HepG2 (cell line): ENCODE measurements around the gene HOXC10. TPM values are rescaled to one million over a fixed set of nuclear protein-coding genes. Genes with fewer than 3 reads are reported as not detected.

Experiments
- ADNP ChIP-seq: sonication (generic); formaldehyde crosslinking; IDR thresholded peaks from 2 replicates; pipeline ENCODE4 v1.4.0; 2020; ENCODE audit warnings: missing genetic modification reagents
- BCL6 ChIP-seq: IDR thresholded peaks from 2 replicates; pipeline ENCODE4 v1.6.1; 2016; ENCODE audit warnings: missing genetic modification reagents, missing compliant biosample characterization
- CEBPZ ChIP-seq: IDR thresholded peaks from 2 replicates; pipeline ENCODE4 v1.6.1; 2012; ENCODE audit warnings: low read length, improper control_type of control experiment
- HNRNPUL1 ChIP-seq: fragments of 200-400 bp; formaldehyde crosslinking; IDR thresholded peaks from 2 replicates; pipeline ENCODE4 v1.6.1; 2017; ENCODE audit warnings: low read depth, mild to moderate bottlenecking, low read length, moderate library complexity
- KDM1A ChIP-seq: IDR thresholded peaks from 2 replicates; pipeline ENCODE4 v1.6.1; 2016; ENCODE audit warnings: missing compliant biosample characterization
- MAX ChIP-seq: IDR thresholded peaks from 2 replicates; pipeline ENCODE4 v1.6.1; 2012; ENCODE audit warnings: inconsistent platforms
- NCOA2 ChIP-seq: sonication (generic); formaldehyde crosslinking; IDR thresholded peaks from 2 replicates; pipeline ENCODE4 v1.8.0; 2022; ENCODE audit warnings: inconsistent platforms
- NFRKB ChIP-seq: fragments of 450-650 bp; IDR thresholded peaks from 2 replicates; pipeline ENCODE4 v1.6.1; 2017
- NR2F6 ChIP-seq, 2 experiments: IDR thresholded peaks; 2 replicates each; pipeline ENCODE4 v1.6.1; 2016; ENCODE audit warnings: antibody characterized with exemption in 1 of 2, mild to moderate bottlenecking in 1 of 2
- NR3C1 ChIP-seq: sonication (generic); formaldehyde crosslinking; IDR thresholded peaks from 2 replicates; pipeline ENCODE4 v1.4.0; 2020; ENCODE audit warnings: missing genetic modification reagents
- POLR2AphosphoS5 ChIP-seq: IDR thresholded peaks from 2 replicates; pipeline ENCODE4 v1.6.1; 2012; ENCODE audit warnings: low read depth, low read length
- REXO4 ChIP-seq: sonication (generic); formaldehyde crosslinking; IDR thresholded peaks from 2 replicates; pipeline ENCODE4 v1.8.0; 2022; ENCODE audit warnings: missing genetic modification reagents, mild to moderate bottlenecking, borderline replicate concordance
- SKIL ChIP-seq: sonication (generic); formaldehyde crosslinking; IDR thresholded peaks from 2 replicates; pipeline ENCODE4 v1.8.0; 2022; ENCODE audit warnings: missing genetic modification reagents, mild to moderate bottlenecking, moderate library complexity, borderline replicate concordance
- SNAI1 ChIP-seq: sonication (generic); formaldehyde crosslinking; IDR thresholded peaks from 2 replicates; pipeline ENCODE4 v1.5.0; 2020; ENCODE audit warnings: mild to moderate bottlenecking, missing genetic modification reagents, borderline replicate concordance
- SNAPC2 ChIP-seq: sonication (generic); formaldehyde crosslinking; IDR thresholded peaks from 2 replicates; pipeline ENCODE4 v1.8.1; 2022; ENCODE audit warnings: mild to moderate bottlenecking, missing genetic modification reagents
- ZBTB1 ChIP-seq: sonication (generic); formaldehyde crosslinking; IDR thresholded peaks from 2 replicates; pipeline ENCODE4 v1.4.0; 2020; ENCODE audit warnings: missing genetic modification reagents, borderline replicate concordance
- ZBTB25 ChIP-seq: IDR thresholded peaks from 2 replicates; pipeline ENCODE4 v1.6.1; 2018; ENCODE audit warnings: missing genetic modification reagents
- ZEB1 ChIP-seq: IDR thresholded peaks from 2 replicates; pipeline ENCODE4 v1.6.1; 2012; ENCODE audit warnings: mild to moderate bottlenecking, low read depth, inconsistent platforms; ENCODE audit not compliant: insufficient replicate concordance
- ZFAT ChIP-seq: sonication (generic); formaldehyde crosslinking; conservative IDR thresholded peaks from 2 replicates; pipeline ENCODE4 v1.8.1; 2023; ENCODE audit warnings: missing genetic modification reagents, inconsistent platforms
- ZNF354B ChIP-seq: sonication (generic); formaldehyde crosslinking; IDR thresholded peaks from 2 replicates; pipeline ENCODE4 v1.8.0; 2022; ENCODE audit warnings: mild to moderate bottlenecking, missing genetic modification reagents
- ZNF484 ChIP-seq: sonication (generic); formaldehyde crosslinking; IDR thresholded peaks from 2 replicates; pipeline ENCODE4 v1.5.1; 2020; ENCODE audit warnings: mild to moderate bottlenecking, low read depth, missing genetic modification reagents, borderline replicate concordance
- ZNF556 ChIP-seq: sonication (generic); formaldehyde crosslinking; IDR thresholded peaks from 2 replicates; pipeline ENCODE4 v1.4.0; 2020; ENCODE audit warnings: mild to moderate bottlenecking, missing genetic modification reagents, borderline replicate concordance
- ZNF589 ChIP-seq: sonication (generic); formaldehyde crosslinking; conservative IDR thresholded peaks from 2 replicates; pipeline ENCODE4 v1.8.0; 2022; ENCODE audit warnings: mild to moderate bottlenecking, moderate library complexity, missing genetic modification reagents
- ZNF670 ChIP-seq: sonication (generic); formaldehyde crosslinking; IDR thresholded peaks from 2 replicates; pipeline ENCODE4 v1.8.0; 2022; ENCODE audit warnings: mild to moderate bottlenecking, missing genetic modification reagents, borderline replicate concordance
- ZNF746 ChIP-seq: sonication (generic); formaldehyde crosslinking; IDR thresholded peaks from 2 replicates; pipeline ENCODE4 v1.8.0; 2022; ENCODE audit warnings: mild to moderate bottlenecking, missing genetic modification reagents
- polyA plus RNA-seq, 8 experiments: library from polyadenylated mRNA; depleted of rRNA in 3 of 8; stranded (reverse) in 7 of 8; unstranded in 1 of 8; fragments of >200 nt; fragmentation: Illumina TruSeq in 4 of 8; extraction: Trizol in 4 of 8; gene quantifications; 2 replicates each; pipeline versions ENCODE4 v1.2.1 to v1.2.3, GENCODE V29; 2011 to 2016; ENCODE audit warnings: low read depth in 4 of 8, missing spikeins in 1 of 8, mixed read lengths in 1 of 8; ENCODE audit not compliant: insufficient read depth in 1 of 8
- total RNA-seq, 5 experiments: library from RNA; depleted of rRNA; stranded (reverse); fragments of >200 nt; fragmentation: Illumina TruSeq; extraction: Trizol; gene quantifications; 2 replicates each; pipeline ENCODE4 v1.2.3, GENCODE V29; 2016; ENCODE audit warnings: low read depth in 1 of 5

HOXC10 gene
- total and polyA plus RNA-seq, 2 of the 13 experiments (the other 11 are each of a cell fraction or from before 2014, with no cell fraction given): not detected

GRCh38 chr12:53949631-53950436, 35.1 kb upstream of the HOXC10 start (continued):
- no peak for TF ChIP-seq ZNF354B (CRISPR knock-in tag)
- no peak for TF ChIP-seq ZNF670 (CRISPR knock-in tag)
- no peak for TF ChIP-seq ZBTB25 (CRISPR knock-in tag)
- no peak for TF ChIP-seq ZNF484 (CRISPR knock-in tag)
- no peak for TF ChIP-seq ADNP (CRISPR knock-in tag)
- no peak for TF ChIP-seq NR3C1 (CRISPR knock-in tag)
- TF ChIP-seq POLR2AphosphoS5: no peak
- TF ChIP-seq ZNF556 (CRISPR knock-in tag): no peak
- TF ChIP-seq NR2F6 (IDR thresholded peaks at IDR 0.05): no peak
- no peak for TF ChIP-seq NR2F6 (CRISPR knock-in tag; IDR thresholded peaks at IDR 0.05)
- TF ChIP-seq ZNF746: no peak
- TF ChIP-seq ZBTB1: no peak
- no peak for TF ChIP-seq NFRKB
- no peak for TF ChIP-seq KDM1A (CRISPR knock-in tag)
- no peak for TF ChIP-seq CEBPZ
- no peak for TF ChIP-seq REXO4 (CRISPR knock-in tag)
- no peak for TF ChIP-seq SNAI1 (CRISPR knock-in tag)
- 0 out of 2 replicates have a peak, but pooled peaks have one; percentile 19 for TF ChIP-seq NCOA2 (CRISPR knock-in tag)
- peak; percentile 57; the same call in 1 of the 2 replicates for TF ChIP-seq BCL6 (CRISPR knock-in tag)
- no peak for TF ChIP-seq ZEB1
- no peak for TF ChIP-seq ZFAT (CRISPR knock-in tag)
- no peak for TF ChIP-seq SNAPC2 (CRISPR knock-in tag)
- no peak for TF ChIP-seq MAX
- TF ChIP-seq HNRNPUL1: no peak
- TF ChIP-seq ZNF589 (CRISPR knock-in tag): no peak
- TF ChIP-seq SKIL (CRISPR knock-in tag): peak; percentile 46; the same call in 1 of the 2 replicates
